Endothelial cell of umbilical vein (primary cell): Measurements from ENCODE around the gene KLHL26. TPM values are rescaled to one million over a fixed set of nuclear protein-coding genes. Genes with fewer than 3 reads are reported as not detected.

Experiments used
- BruUV-seq: library from RNA; stranded (reverse); fragments of 400-500 nt; replicated peaks from 2 replicates; lab custom pipeline; 2021; lab: Mats Ljungman, UMichigan
- CTCF ChIA-PET: fragments of 300-600, 350-600 bp; sonication (Branson Sonifier 250); formaldehyde crosslinking; loops from one replicate; lab custom pipeline; 2021; ENCODE audit warnings: antibody characterized with exemption, inconsistent platforms; lab: Charles Lee
- POLR2A ChIA-PET: fragments of 300-600, 350-600 bp; sonication (Branson Sonifier 250); formaldehyde crosslinking; loops from one replicate; lab custom pipeline; 2021; ENCODE audit warnings: antibody characterized with exemption, inconsistent platforms; lab: Charles Lee
- DNase-seq: peaks from one replicate; pipeline ENCODE4 v3.0.0-alpha.2; 2011; ENCODE audit warnings: low read depth, low spot score
- FAIRE-seq: peaks from 2 replicates; lab custom pipeline; 2011; peaks lifted over from hg19 to GRCh38; lab: Jason Lieb, UNC
- H2AFZ ChIP-seq: 2 replicates; pipeline ENCODE4 v1.6.0; 2012; ENCODE audit warnings: low read depth, low read length, control low read depth, inconsistent platforms
- H3K27ac ChIP-seq: 2 replicates; pipeline ENCODE4 v1.5.1; 2011; ENCODE audit warnings: low read depth, mild to moderate bottlenecking, control low read depth, low read length, moderate library complexity; ENCODE audit not compliant: insufficient read depth
- H3K27me3 ChIP-seq, 2 experiments: 2 replicates each; pipeline versions ENCODE4 v1.6.0 to v1.6.1; 2011; ENCODE audit warnings: low read length in 2 of 2, mixed read lengths in 1 of 2; ENCODE audit not compliant: control insufficient read depth in 2 of 2, insufficient read depth in 2 of 2
- H3K36me3 ChIP-seq, 2 experiments: 2 replicates in 1 of 2; 3 replicates in 1 of 2; pipeline ENCODE4 v1.5.1; 2011; ENCODE audit warnings: low read length in 2 of 2, mild to moderate bottlenecking in 1 of 2, moderate library complexity in 1 of 2; ENCODE audit not compliant: control insufficient read depth in 2 of 2, insufficient read depth in 2 of 2; ENCODE audit errors: extremely low read depth in 1 of 2
- H3K4me1 ChIP-seq: 3 replicates; pipeline ENCODE4 v1.5.1; 2011; ENCODE audit warnings: mild to moderate bottlenecking, low read length; ENCODE audit not compliant: control insufficient read depth, insufficient read depth; ENCODE audit errors: extremely low read depth
- H3K4me2 ChIP-seq: 2 replicates; pipeline ENCODE4 v1.6.1; 2011; ENCODE audit warnings: low read length, control low read depth, mixed read lengths; ENCODE audit not compliant: insufficient read depth
- H3K4me3 ChIP-seq, 3 experiments: fragments of 200-600 bp in 1 of 3; sonication (generic), shearing (Covaris generic) in 1 of 3; replicated peaks in 1 of 3; 2 replicates each; pipeline ENCODE4 v1.5.1; 2011 to 2016; ENCODE audit warnings: control low read depth in 3 of 3, low read length in 3 of 3, mild to moderate bottlenecking in 2 of 3, inconsistent platforms in 1 of 3, low read depth in 1 of 3, moderate library complexity in 1 of 3; ENCODE audit not compliant: insufficient read depth in 1 of 3
- H3K79me2 ChIP-seq: 2 replicates; pipeline ENCODE4 v1.6.0; 2012; ENCODE audit warnings: low read length, inconsistent platforms; ENCODE audit not compliant: control insufficient read depth, insufficient read depth
- H3K9ac ChIP-seq: replicated peaks from 2 replicates; pipeline ENCODE3; 2011; ENCODE audit warnings: low read length, control low read depth; ENCODE audit not compliant: insufficient read depth; ENCODE audit errors: extremely low read depth
- H3K9me1 ChIP-seq: replicated peaks from 3 replicates; pipeline ENCODE4 v1.6.0; 2011; ENCODE audit warnings: mild to moderate bottlenecking, low read length; ENCODE audit not compliant: control insufficient read depth, insufficient read depth; ENCODE audit errors: extremely low read depth
- H3K9me3 ChIP-seq: replicated peaks from 2 replicates; pipeline ENCODE4 v1.5.1; 2012; ENCODE audit warnings: low read length, inconsistent platforms; ENCODE audit not compliant: control insufficient read depth, insufficient read depth
- H4K20me1 ChIP-seq: replicated peaks from 2 replicates; pipeline ENCODE3; 2011; ENCODE audit warnings: mild to moderate bottlenecking, low read length; ENCODE audit not compliant: control insufficient read depth, insufficient read depth; ENCODE audit errors: extremely low read depth
- EZH2 ChIP-seq: IDR thresholded peaks from 2 replicates; pipeline ENCODE4 v1.6.1; 2012; ENCODE audit warnings: borderline replicate concordance, low read depth, mild to moderate bottlenecking, moderate library complexity, low read length, inconsistent platforms; ENCODE audit not compliant: severe bottlenecking
- FOS ChIP-seq: IDR thresholded peaks from 2 replicates; pipeline ENCODE4 v1.6.1; 2011; ENCODE audit warnings: mild to moderate bottlenecking, low read length, moderate library complexity, borderline replicate concordance; ENCODE audit not compliant: insufficient read depth
- GATA2 ChIP-seq: IDR thresholded peaks from 2 replicates; pipeline ENCODE4 v1.7.0; 2011; ENCODE audit warnings: low read depth, mild to moderate bottlenecking, moderate library complexity, mixed read lengths, low read length; ENCODE audit not compliant: insufficient read length, insufficient read depth
- POLR2A ChIP-seq: IDR thresholded peaks from 2 replicates; pipeline ENCODE4 v1.6.1; 2012; ENCODE audit warnings: low read depth, mild to moderate bottlenecking, control low read depth, low read length
- dilution Hi-C: fragments of 300-500 bp; cut with MboI; formaldehyde crosslinking; loops from one replicate; pipeline ENCODE4 v1.15.0; 2019; ENCODE audit warnings: low sequenced_read_pairs; ENCODE audit not compliant: extremely low pct_ligation_motif_present
- intact Hi-C: fragments of 100-400 bp; cut with micrococcal nuclease; formaldehyde crosslinking; loops from one replicate; pipeline ENCODE4 v1.10.0; 2022
- polyA plus RNA-seq, 4 experiments: library from polyadenylated mRNA; depleted of rRNA in 3 of 4; stranded (reverse) in 3 of 4; unstranded in 1 of 4; fragments of >200 nt; gene quantifications; 2 replicates each; pipeline versions ENCODE4 v1.2.1 to v1.2.3, GENCODE V29; 2011 to 2012; ENCODE audit warnings: missing spikeins in 1 of 4
- total RNA-seq: library from RNA; stranded (reverse); gene quantifications from 2 replicates; pipeline ENCODE4 v1.2.3, GENCODE V29; 2021
- TF ChIP-seq, protein P1 (sequence below), 2 donors: IDR thresholded peaks; 1 replicate in 1 of 2; 2 replicates in 1 of 2; pipeline ENCODE4 v1.5.1; 2011; ENCODE audit warnings: low read length in 2 of 2, mild to moderate bottlenecking in 2 of 2, moderate library complexity in 2 of 2, control low read depth in 1 of 2, inconsistent platforms in 1 of 2, low read depth in 1 of 2; ENCODE audit not compliant: insufficient read depth in 1 of 2; ENCODE audit errors: extremely low read depth in 1 of 2
- TF ChIP-seq, protein P2 (sequence below): IDR thresholded peaks from 2 replicates; pipeline ENCODE4 v1.6.1; 2011; ENCODE audit not compliant: insufficient read depth, insufficient read length

The KLHL26 gene
- total and polyA plus RNA-seq, 2 donors (not counting 3 experiments of a cell fraction or from before 2014, with no cell fraction given) = 2.4 to 6.2 TPM

DNA sequence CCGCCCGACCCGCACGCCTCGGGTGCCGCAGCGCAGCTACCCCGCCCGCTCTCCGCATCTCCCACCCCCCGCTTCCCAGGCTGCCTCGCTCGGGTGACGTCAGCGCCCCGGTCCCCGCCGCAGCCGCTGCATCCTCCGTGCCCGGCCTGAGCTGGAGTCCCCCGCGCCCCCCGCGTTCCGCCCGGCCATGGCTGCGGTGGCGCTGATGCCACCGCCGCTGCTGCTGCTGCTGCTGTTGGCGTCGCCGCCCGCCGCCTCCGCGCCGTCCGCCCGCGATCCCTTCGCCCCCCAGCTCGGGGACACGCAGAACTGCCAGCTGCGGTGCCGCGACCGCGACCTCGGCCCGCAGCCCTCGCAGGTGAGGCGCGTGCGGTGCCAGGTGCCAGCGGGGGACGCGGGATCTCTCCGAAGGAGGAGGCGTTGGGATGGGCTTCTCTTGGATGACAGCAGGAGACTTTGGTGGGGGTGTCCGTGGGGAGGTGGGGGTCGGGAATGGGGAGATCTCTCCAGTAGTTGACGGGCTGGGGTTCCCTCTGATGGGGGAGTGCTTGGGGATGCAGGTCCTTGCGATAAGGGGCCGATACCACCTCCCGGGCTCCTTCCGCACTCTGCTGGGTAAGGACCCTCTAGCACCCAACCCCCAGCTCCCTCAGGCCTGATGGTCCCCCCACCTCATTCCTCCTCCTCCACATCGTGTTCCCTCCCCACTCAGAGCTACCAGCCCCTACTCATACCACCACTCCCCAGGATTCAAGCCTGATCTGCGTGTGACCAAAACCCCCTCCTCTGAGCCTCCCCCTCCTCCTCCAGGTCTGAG lies 23.8 kb upstream of the KLHL26 start, which contains the start of gene TMEM59L:
TMEM59L (plus strand) TSS at position 99 of the 817 bp plus-strand sequence; CDS start at position 188, 89 bp downstream.
- Histone ChIP-seq H4K20me1 (no peaks in the 10 kb centered on the region), H3K4me1 (peaks cover 16% of the 10 kb centered on the region), H3K9ac (no peak within 1 kb of the TSS), H3K36me3 (no peaks in the 10 kb centered on the region), H2AFZ (peak within 1 kb of the TSS; percentile 26), H3K4me3 (peak within 1 kb of the TSS in 1 of 3 experiments; percentile 28), H3K79me2 (no peaks in the 10 kb centered on the region), H3K9me1 (no peaks in the 10 kb centered on the region), H3K9me3 (no peaks in the 10 kb centered on the region), H3K27me3 (peaks cover 57 to 64% of the 10 kb centered on the region in 2 experiments), H3K27ac (no peak within 1 kb of the TSS), H3K4me2 (no peak within 1 kb of the TSS)
- FAIRE-seq = no peak
- intact Hi-C loops = no loop called here
- dilution Hi-C loops = no loop called here
- POLR2A ChIA-PET = no interaction called here
- no peak for TF ChIP-seq GATA2
- TF ChIP-seq EZH2 = peak; percentile 82
- CTCF ChIA-PET = interaction anchor here (1.4 to 1.7 kb wide), 3 partner anchors 19 to 234 kb away, joined by 4 to 7 read pairs (median 4); partner anchors contain the start of gene REX1BD
- BruUV-seq = no TSS peak
- no peak for DNase-seq

DNA sequence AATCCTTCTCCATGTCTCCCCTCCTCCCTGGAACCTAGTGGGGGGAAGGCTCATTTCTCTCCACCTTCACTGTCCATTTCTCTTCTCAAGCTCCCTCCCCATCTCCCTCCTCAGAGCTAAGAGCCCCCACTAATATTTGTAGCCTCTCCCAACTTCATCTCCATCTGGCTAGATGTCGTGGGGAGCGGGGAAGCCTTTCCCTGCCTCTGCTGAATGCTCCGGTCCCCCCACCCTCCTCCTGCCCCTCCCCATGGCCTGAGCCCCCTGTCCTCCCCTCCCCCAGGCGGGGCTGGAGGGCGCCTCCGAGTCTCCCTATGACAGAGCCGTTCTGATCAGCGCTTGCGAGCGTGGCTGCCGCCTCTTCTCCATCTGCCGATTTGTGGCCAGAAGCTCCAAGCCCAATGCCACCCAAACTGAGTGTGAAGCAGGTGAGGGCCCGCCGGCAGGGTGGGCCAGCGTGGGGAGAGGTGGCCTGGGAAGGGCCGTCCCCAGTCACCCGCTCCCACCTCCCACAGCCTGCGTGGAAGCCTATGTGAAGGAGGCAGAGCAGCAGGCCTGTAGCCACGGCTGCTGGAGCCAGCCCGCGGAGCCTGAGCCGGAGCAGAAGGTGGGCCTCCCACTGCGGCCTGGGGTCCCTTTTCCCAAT lies 23.1 kb upstream of the KLHL26 start:
- intact Hi-C loops = no loop called here
- POLR2A ChIA-PET = no interaction called here
- dilution Hi-C loops = no loop called here
- Histone ChIP-seq H3K4me2 (no peak overlapping the region), H3K9me3 (no peaks in the 10 kb centered on the region), H3K4me3 (no peak overlapping the region), H2AFZ (no peak overlapping the region), H3K9me1 (no peaks in the 10 kb centered on the region), H3K79me2 (no peaks in the 10 kb centered on the region), H3K4me1 (peaks cover 16% of the 10 kb centered on the region), H3K36me3 (no peaks in the 10 kb centered on the region), H3K27me3 (peaks cover 50 to 57% of the 10 kb centered on the region in 2 experiments), H4K20me1 (no peaks in the 10 kb centered on the region), H3K27ac (no peak overlapping the region), H3K9ac (no peak overlapping the region)
- BruUV-seq = no TSS peak
- TF ChIP-seq GATA2 (no peak), FOS (no peak), POLR2A (no peak)
- TF ChIP-seq, protein P1, sequence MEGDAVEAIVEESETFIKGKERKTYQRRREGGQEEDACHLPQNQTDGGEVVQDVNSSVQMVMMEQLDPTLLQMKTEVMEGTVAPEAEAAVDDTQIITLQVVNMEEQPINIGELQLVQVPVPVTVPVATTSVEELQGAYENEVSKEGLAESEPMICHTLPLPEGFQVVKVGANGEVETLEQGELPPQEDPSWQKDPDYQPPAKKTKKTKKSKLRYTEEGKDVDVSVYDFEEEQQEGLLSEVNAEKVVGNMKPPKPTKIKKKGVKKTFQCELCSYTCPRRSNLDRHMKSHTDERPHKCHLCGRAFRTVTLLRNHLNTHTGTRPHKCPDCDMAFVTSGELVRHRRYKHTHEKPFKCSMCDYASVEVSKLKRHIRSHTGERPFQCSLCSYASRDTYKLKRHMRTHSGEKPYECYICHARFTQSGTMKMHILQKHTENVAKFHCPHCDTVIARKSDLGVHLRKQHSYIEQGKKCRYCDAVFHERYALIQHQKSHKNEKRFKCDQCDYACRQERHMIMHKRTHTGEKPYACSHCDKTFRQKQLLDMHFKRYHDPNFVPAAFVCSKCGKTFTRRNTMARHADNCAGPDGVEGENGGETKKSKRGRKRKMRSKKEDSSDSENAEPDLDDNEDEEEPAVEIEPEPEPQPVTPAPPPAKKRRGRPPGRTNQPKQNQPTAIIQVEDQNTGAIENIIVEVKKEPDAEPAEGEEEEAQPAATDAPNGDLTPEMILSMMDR (IDR thresholded peaks at IDR 0.05; ENCODE audit: extremely low read depth in 1 of 2, insufficient read depth in 1 of 2, low read depth in 1 of 2, low read length in 2 of 2) = no peak
- TF ChIP-seq, protein P2, sequence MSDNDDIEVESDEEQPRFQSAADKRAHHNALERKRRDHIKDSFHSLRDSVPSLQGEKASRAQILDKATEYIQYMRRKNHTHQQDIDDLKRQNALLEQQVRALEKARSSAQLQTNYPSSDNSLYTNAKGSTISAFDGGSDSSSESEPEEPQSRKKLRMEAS = no peak
- FAIRE-seq = no peak
- CTCF ChIA-PET = interaction anchor here (1.7 kb wide), 1 partner anchor 20 kb away, joined by 4 read pairs; no protein-coding TSS in a partner anchor
- DNase-seq = no peak
